HepG2 (cell line): ENCODE results near the gene UEVLD. TPM values are rescaled to one million over a fixed set of nuclear protein-coding genes. Genes with fewer than 3 reads are reported as not detected.

Experiments used
- ASH2L ChIP-seq: fragments of 300-600, 200-600 bp; sonication (generic); IDR thresholded peaks from 2 replicates; pipeline ENCODE4 v1.7.0; 2017; ENCODE audit warnings: low read depth, mild to moderate bottlenecking, moderate library complexity, mixed read lengths, low read length; ENCODE audit not compliant: insufficient read length
- CREB1 ChIP-seq, 2 experiments: fragments of 450-650 bp in 1 of 2; IDR thresholded peaks; 2 replicates each; pipeline ENCODE4 v1.6.1; 2016 to 2017; ENCODE audit warnings: control low read depth in 1 of 2, mild to moderate bottlenecking in 1 of 2, missing compliant biosample characterization in 1 of 2, missing genetic modification characterization in 1 of 2
- FOXJ3 ChIP-seq: sonication (generic); formaldehyde crosslinking; IDR thresholded peaks from 2 replicates; pipeline ENCODE4 v1.4.0; 2020; ENCODE audit warnings: missing genetic modification reagents, mild to moderate bottlenecking, borderline replicate concordance
- FOXK1 ChIP-seq: sonication (generic); formaldehyde crosslinking; IDR thresholded peaks from 2 replicates; pipeline ENCODE4 v1.4.0; 2020; ENCODE audit warnings: low read depth, missing genetic modification reagents, borderline replicate concordance
- KAT2B ChIP-seq: fragments of 150-350 bp; IDR thresholded peaks from 2 replicates; pipeline ENCODE4 v1.6.1; 2014; ENCODE audit warnings: low read depth, low read length, borderline replicate concordance
- KLF15 ChIP-seq: sonication (generic); formaldehyde crosslinking; IDR thresholded peaks from 2 replicates; pipeline ENCODE4 v1.8.1; 2023; ENCODE audit warnings: borderline replicate concordance, mild to moderate bottlenecking, inconsistent platforms, missing genetic modification reagents, mixed read lengths
- NCOR1 ChIP-seq: fragments of 200-600 bp; sonication (generic); IDR thresholded peaks from 2 replicates; pipeline ENCODE4 v1.7.0; 2017; ENCODE audit warnings: antibody characterized with exemption, low read length, borderline replicate concordance
- PCBP1 ChIP-seq: fragments of 200-400 bp; formaldehyde crosslinking; IDR thresholded peaks from 2 replicates; pipeline ENCODE4 v1.6.1; 2017; ENCODE audit warnings: mild to moderate bottlenecking, low read depth, low read length, borderline replicate concordance
- RBFOX2 ChIP-seq: fragments of 200-400 bp; formaldehyde crosslinking; IDR thresholded peaks from 2 replicates; pipeline ENCODE4 v1.6.1; 2017; ENCODE audit warnings: low read depth, mild to moderate bottlenecking, low read length
- RCOR2 ChIP-seq: IDR thresholded peaks from 2 replicates; pipeline ENCODE4 v1.6.1; 2016; ENCODE audit warnings: missing biosample characterization, missing genetic modification reagents
- SP4 ChIP-seq: sonication (generic); formaldehyde crosslinking; IDR thresholded peaks from 2 replicates; pipeline ENCODE4 v1.8.1; 2023; ENCODE audit warnings: mild to moderate bottlenecking, missing genetic modification reagents
- ZNF709 ChIP-seq: sonication (generic); formaldehyde crosslinking; IDR thresholded peaks from 2 replicates; pipeline ENCODE4 v1.5.0; 2020; ENCODE audit warnings: mild to moderate bottlenecking, missing genetic modification reagents
- ZNF775 ChIP-seq: sonication (generic); formaldehyde crosslinking; IDR thresholded peaks from 2 replicates; pipeline ENCODE4 v1.4.0; 2020; ENCODE audit warnings: missing genetic modification reagents, mild to moderate bottlenecking, moderate library complexity, borderline replicate concordance
- polyA plus RNA-seq, 8 experiments: library from polyadenylated mRNA; depleted of rRNA in 3 of 8; stranded (reverse) in 7 of 8; unstranded in 1 of 8; fragments of >200 nt; fragmentation: Illumina TruSeq in 4 of 8; extraction: Trizol in 4 of 8; gene quantifications; 2 replicates each; pipeline versions ENCODE4 v1.2.1 to v1.2.3, GENCODE V29; 2011 to 2016; ENCODE audit warnings: low read depth in 4 of 8, missing spikeins in 1 of 8, mixed read lengths in 1 of 8; ENCODE audit not compliant: insufficient read depth in 1 of 8
- total RNA-seq, 5 experiments: library from RNA; depleted of rRNA; stranded (reverse); fragments of >200 nt; fragmentation: Illumina TruSeq; extraction: Trizol; gene quantifications; 2 replicates each; pipeline ENCODE4 v1.2.3, GENCODE V29; 2016; ENCODE audit warnings: low read depth in 1 of 5
- TF ChIP-seq, protein P1 (sequence below): IDR thresholded peaks from 2 replicates; pipeline ENCODE4 v1.6.1; 2016; ENCODE audit warnings: low read depth, missing genetic modification reagents, missing compliant biosample characterization
- TF ChIP-seq, protein P2 (sequence below): sonication (generic); formaldehyde crosslinking; IDR thresholded peaks from 2 replicates; pipeline ENCODE4 v1.8.0; 2022; ENCODE audit warnings: mild to moderate bottlenecking, missing genetic modification reagents, moderate library complexity
- TF ChIP-seq, protein P3 (sequence below): IDR thresholded peaks from 2 replicates; pipeline ENCODE4 v1.6.1; 2016
- TF ChIP-seq, protein P4 (sequence below): IDR thresholded peaks from 2 replicates; pipeline ENCODE4 v1.6.1; 2016; ENCODE audit warnings: low read depth

Gene UEVLD
- total and polyA plus RNA-seq, 2 of the 13 experiments (the other 11 are each of a cell fraction or from before 2014, with no cell fraction given), result 5.7 to 13.7 TPM

DNA sequence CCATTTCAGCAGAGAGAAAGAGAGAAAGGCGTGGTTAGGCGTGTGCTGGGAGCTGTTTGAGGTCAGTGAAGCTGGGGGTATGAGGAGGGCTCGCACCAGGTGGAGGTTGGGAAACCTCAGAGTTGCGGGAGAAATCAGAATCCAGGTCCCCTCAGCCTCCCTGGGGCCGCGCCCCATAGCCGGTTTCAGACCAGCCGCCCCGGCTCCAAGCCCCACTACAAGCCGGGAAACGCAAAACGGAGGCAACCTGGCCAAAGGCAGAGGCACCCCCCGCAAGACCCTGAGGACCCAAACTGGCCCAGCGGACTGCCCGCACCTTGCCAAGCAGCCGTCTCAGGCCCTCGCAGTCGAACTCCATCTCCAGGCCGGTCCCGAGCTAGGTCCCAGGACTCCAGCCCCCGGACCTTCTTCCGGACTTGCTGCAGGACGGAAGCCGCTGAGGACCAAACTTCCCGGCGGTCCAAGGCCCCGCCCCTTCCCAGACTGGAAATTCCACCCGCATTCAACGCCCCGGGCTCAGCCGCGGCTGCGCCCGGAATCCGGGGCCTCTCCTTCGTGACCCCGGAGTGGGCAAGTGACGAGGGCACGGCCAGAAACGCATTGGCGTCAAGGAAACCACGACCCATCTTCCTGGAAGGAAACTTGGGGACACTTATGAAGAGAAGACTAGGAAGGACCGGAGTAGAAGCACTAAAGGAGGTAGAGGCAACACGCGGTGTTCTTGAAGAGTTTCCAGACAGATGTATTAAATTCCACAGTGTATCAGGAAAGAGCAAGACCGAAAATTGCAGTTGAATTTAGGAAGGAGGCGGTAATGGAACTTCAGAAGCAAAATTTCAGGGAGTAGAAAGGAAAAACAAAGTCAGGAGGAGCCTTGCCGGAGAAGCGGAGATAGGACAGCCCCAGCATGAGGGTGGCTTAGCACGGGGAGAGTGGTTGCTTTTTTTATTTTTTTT, at the start of gene UEVLD (continued):
- TF ChIP-seq, protein P1, sequence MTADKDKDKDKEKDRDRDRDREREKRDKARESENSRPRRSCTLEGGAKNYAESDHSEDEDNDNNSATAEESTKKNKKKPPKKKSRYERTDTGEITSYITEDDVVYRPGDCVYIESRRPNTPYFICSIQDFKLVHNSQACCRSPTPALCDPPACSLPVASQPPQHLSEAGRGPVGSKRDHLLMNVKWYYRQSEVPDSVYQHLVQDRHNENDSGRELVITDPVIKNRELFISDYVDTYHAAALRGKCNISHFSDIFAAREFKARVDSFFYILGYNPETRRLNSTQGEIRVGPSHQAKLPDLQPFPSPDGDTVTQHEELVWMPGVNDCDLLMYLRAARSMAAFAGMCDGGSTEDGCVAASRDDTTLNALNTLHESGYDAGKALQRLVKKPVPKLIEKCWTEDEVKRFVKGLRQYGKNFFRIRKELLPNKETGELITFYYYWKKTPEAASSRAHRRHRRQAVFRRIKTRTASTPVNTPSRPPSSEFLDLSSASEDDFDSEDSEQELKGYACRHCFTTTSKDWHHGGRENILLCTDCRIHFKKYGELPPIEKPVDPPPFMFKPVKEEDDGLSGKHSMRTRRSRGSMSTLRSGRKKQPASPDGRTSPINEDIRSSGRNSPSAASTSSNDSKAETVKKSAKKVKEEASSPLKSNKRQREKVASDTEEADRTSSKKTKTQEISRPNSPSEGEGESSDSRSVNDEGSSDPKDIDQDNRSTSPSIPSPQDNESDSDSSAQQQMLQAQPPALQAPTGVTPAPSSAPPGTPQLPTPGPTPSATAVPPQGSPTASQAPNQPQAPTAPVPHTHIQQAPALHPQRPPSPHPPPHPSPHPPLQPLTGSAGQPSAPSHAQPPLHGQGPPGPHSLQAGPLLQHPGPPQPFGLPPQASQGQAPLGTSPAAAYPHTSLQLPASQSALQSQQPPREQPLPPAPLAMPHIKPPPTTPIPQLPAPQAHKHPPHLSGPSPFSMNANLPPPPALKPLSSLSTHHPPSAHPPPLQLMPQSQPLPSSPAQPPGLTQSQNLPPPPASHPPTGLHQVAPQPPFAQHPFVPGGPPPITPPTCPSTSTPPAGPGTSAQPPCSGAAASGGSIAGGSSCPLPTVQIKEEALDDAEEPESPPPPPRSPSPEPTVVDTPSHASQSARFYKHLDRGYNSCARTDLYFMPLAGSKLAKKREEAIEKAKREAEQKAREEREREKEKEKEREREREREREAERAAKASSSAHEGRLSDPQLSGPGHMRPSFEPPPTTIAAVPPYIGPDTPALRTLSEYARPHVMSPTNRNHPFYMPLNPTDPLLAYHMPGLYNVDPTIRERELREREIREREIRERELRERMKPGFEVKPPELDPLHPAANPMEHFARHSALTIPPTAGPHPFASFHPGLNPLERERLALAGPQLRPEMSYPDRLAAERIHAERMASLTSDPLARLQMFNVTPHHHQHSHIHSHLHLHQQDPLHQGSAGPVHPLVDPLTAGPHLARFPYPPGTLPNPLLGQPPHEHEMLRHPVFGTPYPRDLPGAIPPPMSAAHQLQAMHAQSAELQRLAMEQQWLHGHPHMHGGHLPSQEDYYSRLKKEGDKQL (CRISPR knock-in tag), result no peak
- TF ChIP-seq ASH2L, result peak; percentile 93
- TF ChIP-seq KAT2B, result no peak
- peak; percentile 25; the same call in 1 of the 2 replicates for TF ChIP-seq KLF15
- no peak for TF ChIP-seq ZNF709 (CRISPR knock-in tag)
- peak; percentile 40; the same call in 1 of the 2 replicates for TF ChIP-seq FOXK1 (CRISPR knock-in tag)
- TF ChIP-seq CREB1 (IDR thresholded peaks at IDR 0.05), result 0 out of 2 replicates have a peak, but pooled peaks have one; percentile 13
- TF ChIP-seq CREB1 (CRISPR knock-in tag; IDR thresholded peaks at IDR 0.05), result peak; percentile 63
- TF ChIP-seq, protein P2, sequence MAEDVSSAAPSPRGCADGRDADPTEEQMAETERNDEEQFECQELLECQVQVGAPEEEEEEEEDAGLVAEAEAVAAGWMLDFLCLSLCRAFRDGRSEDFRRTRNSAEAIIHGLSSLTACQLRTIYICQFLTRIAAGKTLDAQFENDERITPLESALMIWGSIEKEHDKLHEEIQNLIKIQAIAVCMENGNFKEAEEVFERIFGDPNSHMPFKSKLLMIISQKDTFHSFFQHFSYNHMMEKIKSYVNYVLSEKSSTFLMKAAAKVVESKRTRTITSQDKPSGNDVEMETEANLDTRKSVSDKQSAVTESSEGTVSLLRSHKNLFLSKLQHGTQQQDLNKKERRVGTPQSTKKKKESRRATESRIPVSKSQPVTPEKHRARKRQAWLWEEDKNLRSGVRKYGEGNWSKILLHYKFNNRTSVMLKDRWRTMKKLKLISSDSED (CRISPR knock-in tag), result no peak
- TF ChIP-seq, protein P3, sequence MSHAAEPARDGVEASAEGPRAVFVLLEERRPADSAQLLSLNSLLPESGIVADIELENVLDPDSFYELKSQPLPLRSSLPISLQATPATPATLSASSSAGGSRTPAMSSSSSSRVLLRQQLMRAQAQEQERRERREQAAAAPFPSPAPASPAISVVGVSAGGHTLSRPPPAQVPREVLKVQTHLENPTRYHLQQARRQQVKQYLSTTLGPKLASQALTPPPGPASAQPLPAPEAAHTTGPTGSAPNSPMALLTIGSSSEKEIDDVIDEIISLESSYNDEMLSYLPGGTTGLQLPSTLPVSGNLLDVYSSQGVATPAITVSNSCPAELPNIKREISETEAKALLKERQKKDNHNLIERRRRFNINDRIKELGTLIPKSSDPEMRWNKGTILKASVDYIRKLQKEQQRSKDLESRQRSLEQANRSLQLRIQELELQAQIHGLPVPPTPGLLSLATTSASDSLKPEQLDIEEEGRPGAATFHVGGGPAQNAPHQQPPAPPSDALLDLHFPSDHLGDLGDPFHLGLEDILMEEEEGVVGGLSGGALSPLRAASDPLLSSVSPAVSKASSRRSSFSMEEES (CRISPR knock-in tag), result no peak
- TF ChIP-seq NCOR1, result no peak; the same call in 1 of the 2 replicates
- TF ChIP-seq, protein P4, sequence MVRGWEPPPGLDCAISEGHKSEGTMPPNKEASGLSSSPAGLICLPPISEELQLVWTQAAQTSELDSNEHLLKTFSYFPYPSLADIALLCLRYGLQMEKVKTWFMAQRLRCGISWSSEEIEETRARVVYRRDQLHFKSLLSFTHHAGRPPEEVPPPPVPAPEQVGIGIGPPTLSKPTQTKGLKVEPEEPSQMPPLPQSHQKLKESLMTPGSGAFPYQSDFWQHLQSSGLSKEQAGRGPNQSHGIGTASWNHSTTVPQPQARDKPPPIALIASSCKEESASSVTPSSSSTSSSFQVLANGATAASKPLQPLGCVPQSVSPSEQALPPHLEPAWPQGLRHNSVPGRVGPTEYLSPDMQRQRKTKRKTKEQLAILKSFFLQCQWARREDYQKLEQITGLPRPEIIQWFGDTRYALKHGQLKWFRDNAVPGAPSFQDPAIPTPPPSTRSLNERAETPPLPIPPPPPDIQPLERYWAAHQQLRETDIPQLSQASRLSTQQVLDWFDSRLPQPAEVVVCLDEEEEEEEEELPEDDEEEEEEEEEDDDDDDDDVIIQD (CRISPR knock-in tag), result peak; percentile 50; the same call in 1 of the 2 replicates
- TF ChIP-seq FOXJ3, result no peak; the same call in 1 of the 2 replicates
- TF ChIP-seq RBFOX2, result peak; percentile 91
- TF ChIP-seq RCOR2, result no peak
- TF ChIP-seq SP4 (CRISPR knock-in tag), result peak; percentile 84
- no peak for TF ChIP-seq ZNF775 (CRISPR knock-in tag)
- TF ChIP-seq PCBP1, result 0 out of 2 replicates have a peak, but pooled peaks have one; percentile 52
